K562 (cell line): ENCODE data around the gene CDC6. TPM values are rescaled to one million over a fixed set of nuclear protein-coding genes. Genes with fewer than 3 reads are reported as not detected.
A peak's percentile ranks its signal among the peaks of the same experiment; 100 is the strongest.

ENCODE experiments used
- ARNT ChIP-seq, 2 experiments: fragments of 450-650 bp; IDR thresholded peaks; 2 replicates each; pipeline ENCODE4 v1.6.1; 2016; ENCODE audit warnings: mild to moderate bottlenecking in 1 of 2
- CAMTA2 ChIP-seq: fragments of 250-450 bp; sonication (Bioruptor Pico); conservative IDR thresholded peaks from 2 replicates; pipeline ENCODE4 v1.5.1; 2022
- FOXP1 ChIP-seq: sonication (generic); formaldehyde crosslinking; IDR thresholded peaks from 2 replicates; pipeline ENCODE4 v1.8.0; 2022; ENCODE audit warnings: mild to moderate bottlenecking, missing genetic modification reagents
- ZNF589 ChIP-seq: fragments of 200-800 bp; sonication (Bioruptor generic); IDR thresholded peaks from 2 replicates; pipeline ENCODE4 v1.6.1; 2016; ENCODE audit warnings: low read depth, missing genetic modification characterization, missing compliant biosample characterization
- ZSCAN29 ChIP-seq: fragments of 450-650 bp; IDR thresholded peaks from 2 replicates; pipeline ENCODE4 v1.6.1; 2017
- polyA plus RNA-seq, 8 experiments: library from polyadenylated mRNA; depleted of rRNA in 4 of 8; stranded (reverse) in 5 of 8; unstranded in 3 of 8; fragments of >200 nt; fragmentation: Nextera tagmentation in 2 of 8; fragmentation: Illumina TruSeq in 1 of 8; extraction: Ambion mirVana in 2 of 8; extraction: Trizol in 1 of 8; gene quantifications; 2 replicates each; pipeline versions ENCODE4 v1.2.1 to v1.2.3, GENCODE V29; 2011 to 2014; ENCODE audit warnings: inconsistent platforms in 1 of 8, missing spikeins in 1 of 8
- total RNA-seq, 7 experiments: library from RNA; depleted of rRNA in 6 of 7; stranded (reverse); fragments of >200 nt in 6 of 7; fragmentation: Illumina TruSeq in 2 of 7; extraction: Trizol in 2 of 7; gene quantifications; 2 replicates each; pipeline versions ENCODE4 v1.2.1 to v1.2.3, GENCODE V29; 2011 to 2021; ENCODE audit warnings: low replicate concordance in 1 of 7
- TF ChIP-seq, protein P1 (sequence below): fragments of 450-650 bp; IDR thresholded peaks from 2 replicates; pipeline ENCODE4 v1.6.1; 2016; ENCODE audit warnings: mild to moderate bottlenecking, moderate library complexity
- TF ChIP-seq, protein P2 (sequence below): fragments of 450-650 bp; IDR thresholded peaks from 2 replicates; pipeline ENCODE4 v1.6.1; 2016; ENCODE audit warnings: missing biosample characterization, missing genetic modification characterization
- TF ChIP-seq, protein P3 (sequence below), 2 experiments: IDR thresholded peaks; 2 replicates each; pipeline ENCODE4 v1.6.1; 2011; ENCODE audit warnings: borderline replicate concordance in 1 of 2, control low read depth in 1 of 2, low read depth in 1 of 2, low read length in 1 of 2, mild to moderate bottlenecking in 1 of 2, mixed read lengths in 1 of 2, moderate library complexity in 1 of 2; ENCODE audit not compliant: insufficient read depth in 1 of 2, insufficient read length in 1 of 2, poor library complexity in 1 of 2, severe bottlenecking in 1 of 2; ENCODE audit errors: extremely low read depth in 1 of 2

The CDC6 gene
- total and polyA plus RNA-seq, 9 of the 15 experiments (the other 6 are each of a cell fraction or from before 2014, with no cell fraction given): 29.6 to 141 (median 106) TPM

DNA sequence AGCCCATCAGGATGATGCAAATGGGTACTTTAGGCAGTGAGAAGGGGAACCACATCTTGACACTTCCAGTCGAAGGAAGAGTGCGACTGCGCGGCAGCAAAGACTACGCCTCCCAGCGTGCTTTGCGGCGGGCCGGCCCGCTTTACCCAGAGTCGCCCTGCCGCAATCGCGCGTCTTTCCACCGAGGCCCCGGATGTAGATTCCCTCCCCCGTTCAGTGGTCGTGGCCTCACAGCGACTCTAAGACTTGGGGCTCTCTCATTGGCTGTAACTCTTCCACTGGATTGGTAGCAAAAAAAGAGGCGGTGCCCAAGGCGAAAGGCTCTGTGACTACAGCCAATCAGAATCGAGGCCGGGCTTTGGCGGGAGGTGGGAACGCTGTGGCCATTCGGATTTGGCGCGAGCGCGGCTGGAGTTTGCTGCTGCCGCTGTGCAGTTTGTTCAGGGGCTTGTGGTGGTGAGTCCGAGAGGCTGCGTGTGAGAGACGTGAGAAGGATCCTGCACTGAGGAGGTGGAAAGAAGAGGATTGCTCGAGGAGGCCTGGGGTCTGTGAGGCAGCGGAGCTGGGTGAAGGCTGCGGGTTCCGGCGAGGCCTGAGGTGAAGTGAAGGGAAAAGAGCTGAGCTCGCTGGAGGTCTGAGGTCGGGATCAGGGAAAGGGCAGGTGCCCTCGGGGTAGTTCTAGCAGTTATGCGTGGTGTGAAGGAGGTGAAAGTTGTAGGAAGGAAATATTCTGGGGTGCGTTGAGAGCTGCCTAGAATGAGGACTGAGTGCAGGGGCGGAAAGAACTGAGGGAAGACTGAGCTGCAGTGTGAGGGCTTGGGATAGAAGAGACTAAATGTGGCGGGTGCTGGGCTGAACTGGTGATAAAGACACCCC lies at the start of gene CDC6 (continued):
- TF ChIP-seq, protein P1, sequence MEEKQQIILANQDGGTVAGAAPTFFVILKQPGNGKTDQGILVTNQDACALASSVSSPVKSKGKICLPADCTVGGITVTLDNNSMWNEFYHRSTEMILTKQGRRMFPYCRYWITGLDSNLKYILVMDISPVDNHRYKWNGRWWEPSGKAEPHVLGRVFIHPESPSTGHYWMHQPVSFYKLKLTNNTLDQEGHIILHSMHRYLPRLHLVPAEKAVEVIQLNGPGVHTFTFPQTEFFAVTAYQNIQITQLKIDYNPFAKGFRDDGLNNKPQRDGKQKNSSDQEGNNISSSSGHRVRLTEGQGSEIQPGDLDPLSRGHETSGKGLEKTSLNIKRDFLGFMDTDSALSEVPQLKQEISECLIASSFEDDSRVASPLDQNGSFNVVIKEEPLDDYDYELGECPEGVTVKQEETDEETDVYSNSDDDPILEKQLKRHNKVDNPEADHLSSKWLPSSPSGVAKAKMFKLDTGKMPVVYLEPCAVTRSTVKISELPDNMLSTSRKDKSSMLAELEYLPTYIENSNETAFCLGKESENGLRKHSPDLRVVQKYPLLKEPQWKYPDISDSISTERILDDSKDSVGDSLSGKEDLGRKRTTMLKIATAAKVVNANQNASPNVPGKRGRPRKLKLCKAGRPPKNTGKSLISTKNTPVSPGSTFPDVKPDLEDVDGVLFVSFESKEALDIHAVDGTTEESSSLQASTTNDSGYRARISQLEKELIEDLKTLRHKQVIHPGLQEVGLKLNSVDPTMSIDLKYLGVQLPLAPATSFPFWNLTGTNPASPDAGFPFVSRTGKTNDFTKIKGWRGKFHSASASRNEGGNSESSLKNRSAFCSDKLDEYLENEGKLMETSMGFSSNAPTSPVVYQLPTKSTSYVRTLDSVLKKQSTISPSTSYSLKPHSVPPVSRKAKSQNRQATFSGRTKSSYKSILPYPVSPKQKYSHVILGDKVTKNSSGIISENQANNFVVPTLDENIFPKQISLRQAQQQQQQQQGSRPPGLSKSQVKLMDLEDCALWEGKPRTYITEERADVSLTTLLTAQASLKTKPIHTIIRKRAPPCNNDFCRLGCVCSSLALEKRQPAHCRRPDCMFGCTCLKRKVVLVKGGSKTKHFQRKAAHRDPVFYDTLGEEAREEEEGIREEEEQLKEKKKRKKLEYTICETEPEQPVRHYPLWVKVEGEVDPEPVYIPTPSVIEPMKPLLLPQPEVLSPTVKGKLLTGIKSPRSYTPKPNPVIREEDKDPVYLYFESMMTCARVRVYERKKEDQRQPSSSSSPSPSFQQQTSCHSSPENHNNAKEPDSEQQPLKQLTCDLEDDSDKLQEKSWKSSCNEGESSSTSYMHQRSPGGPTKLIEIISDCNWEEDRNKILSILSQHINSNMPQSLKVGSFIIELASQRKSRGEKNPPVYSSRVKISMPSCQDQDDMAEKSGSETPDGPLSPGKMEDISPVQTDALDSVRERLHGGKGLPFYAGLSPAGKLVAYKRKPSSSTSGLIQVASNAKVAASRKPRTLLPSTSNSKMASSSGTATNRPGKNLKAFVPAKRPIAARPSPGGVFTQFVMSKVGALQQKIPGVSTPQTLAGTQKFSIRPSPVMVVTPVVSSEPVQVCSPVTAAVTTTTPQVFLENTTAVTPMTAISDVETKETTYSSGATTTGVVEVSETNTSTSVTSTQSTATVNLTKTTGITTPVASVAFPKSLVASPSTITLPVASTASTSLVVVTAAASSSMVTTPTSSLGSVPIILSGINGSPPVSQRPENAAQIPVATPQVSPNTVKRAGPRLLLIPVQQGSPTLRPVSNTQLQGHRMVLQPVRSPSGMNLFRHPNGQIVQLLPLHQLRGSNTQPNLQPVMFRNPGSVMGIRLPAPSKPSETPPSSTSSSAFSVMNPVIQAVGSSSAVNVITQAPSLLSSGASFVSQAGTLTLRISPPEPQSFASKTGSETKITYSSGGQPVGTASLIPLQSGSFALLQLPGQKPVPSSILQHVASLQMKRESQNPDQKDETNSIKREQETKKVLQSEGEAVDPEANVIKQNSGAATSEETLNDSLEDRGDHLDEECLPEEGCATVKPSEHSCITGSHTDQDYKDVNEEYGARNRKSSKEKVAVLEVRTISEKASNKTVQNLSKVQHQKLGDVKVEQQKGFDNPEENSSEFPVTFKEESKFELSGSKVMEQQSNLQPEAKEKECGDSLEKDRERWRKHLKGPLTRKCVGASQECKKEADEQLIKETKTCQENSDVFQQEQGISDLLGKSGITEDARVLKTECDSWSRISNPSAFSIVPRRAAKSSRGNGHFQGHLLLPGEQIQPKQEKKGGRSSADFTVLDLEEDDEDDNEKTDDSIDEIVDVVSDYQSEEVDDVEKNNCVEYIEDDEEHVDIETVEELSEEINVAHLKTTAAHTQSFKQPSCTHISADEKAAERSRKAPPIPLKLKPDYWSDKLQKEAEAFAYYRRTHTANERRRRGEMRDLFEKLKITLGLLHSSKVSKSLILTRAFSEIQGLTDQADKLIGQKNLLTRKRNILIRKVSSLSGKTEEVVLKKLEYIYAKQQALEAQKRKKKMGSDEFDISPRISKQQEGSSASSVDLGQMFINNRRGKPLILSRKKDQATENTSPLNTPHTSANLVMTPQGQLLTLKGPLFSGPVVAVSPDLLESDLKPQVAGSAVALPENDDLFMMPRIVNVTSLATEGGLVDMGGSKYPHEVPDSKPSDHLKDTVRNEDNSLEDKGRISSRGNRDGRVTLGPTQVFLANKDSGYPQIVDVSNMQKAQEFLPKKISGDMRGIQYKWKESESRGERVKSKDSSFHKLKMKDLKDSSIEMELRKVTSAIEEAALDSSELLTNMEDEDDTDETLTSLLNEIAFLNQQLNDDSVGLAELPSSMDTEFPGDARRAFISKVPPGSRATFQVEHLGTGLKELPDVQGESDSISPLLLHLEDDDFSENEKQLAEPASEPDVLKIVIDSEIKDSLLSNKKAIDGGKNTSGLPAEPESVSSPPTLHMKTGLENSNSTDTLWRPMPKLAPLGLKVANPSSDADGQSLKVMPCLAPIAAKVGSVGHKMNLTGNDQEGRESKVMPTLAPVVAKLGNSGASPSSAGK: peak; percentile 79
- peak in 1 of 2 experiments; percentile 66; a peak in 1 of 4 replicates for TF ChIP-seq ARNT (IDR thresholded peaks at IDR 0.05)
- TF ChIP-seq, protein P2, sequence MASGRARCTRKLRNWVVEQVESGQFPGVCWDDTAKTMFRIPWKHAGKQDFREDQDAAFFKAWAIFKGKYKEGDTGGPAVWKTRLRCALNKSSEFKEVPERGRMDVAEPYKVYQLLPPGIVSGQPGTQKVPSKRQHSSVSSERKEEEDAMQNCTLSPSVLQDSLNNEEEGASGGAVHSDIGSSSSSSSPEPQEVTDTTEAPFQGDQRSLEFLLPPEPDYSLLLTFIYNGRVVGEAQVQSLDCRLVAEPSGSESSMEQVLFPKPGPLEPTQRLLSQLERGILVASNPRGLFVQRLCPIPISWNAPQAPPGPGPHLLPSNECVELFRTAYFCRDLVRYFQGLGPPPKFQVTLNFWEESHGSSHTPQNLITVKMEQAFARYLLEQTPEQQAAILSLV (tag): no peak
- peak; percentile 75; the same call in 1 of the 2 replicates for TF ChIP-seq FOXP1 (CRISPR knock-in tag)
- no peak for TF ChIP-seq ZSCAN29
- TF ChIP-seq ZNF589 (CRISPR knock-in tag): no peak
- TF ChIP-seq, protein P3, sequence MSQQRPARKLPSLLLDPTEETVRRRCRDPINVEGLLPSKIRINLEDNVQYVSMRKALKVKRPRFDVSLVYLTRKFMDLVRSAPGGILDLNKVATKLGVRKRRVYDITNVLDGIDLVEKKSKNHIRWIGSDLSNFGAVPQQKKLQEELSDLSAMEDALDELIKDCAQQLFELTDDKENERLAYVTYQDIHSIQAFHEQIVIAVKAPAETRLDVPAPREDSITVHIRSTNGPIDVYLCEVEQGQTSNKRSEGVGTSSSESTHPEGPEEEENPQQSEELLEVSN (IDR thresholded peaks at IDR 0.05; ENCODE audit: borderline replicate concordance in 1 of 2, extremely low read depth in 1 of 2, insufficient read depth in 1 of 2, insufficient read length in 1 of 2, low read depth in 1 of 2, low read length in 1 of 2, poor library complexity in 1 of 2, severe bottlenecking in 1 of 2): peak; percentile 90 to 97
- no peak for TF ChIP-seq CAMTA2 (CRISPR knock-in tag)
